ENCODE data around the gene ENDOU. TPM values are rescaled to one million over a fixed set of nuclear protein-coding genes. Genes with fewer than 3 reads are reported as not detected.

Gene ENDOU
- total RNA-seq (1 to 10 TPM in 5 of 7 donors, under 1 TPM in 2; 0.69 to 3.6 (median 1.3) TPM), polyA plus RNA-seq (1 to 10 TPM; 1.4 to 1.6 TPM)
- long read RNA-seq, donor 1, partial matches to known transcripts = 6 of 6 reads
- long read RNA-seq, donor 1, other reads (novel, unspliced or antisense) = 0 of 6 reads
- long read RNA-seq, donor 2 = 0 reads
- long read RNA-seq, donor 3, partial matches to known transcripts = 7 of 7 reads
- long read RNA-seq, donor 3, other reads (novel, unspliced or antisense) = 0 of 7 reads

DNA sequence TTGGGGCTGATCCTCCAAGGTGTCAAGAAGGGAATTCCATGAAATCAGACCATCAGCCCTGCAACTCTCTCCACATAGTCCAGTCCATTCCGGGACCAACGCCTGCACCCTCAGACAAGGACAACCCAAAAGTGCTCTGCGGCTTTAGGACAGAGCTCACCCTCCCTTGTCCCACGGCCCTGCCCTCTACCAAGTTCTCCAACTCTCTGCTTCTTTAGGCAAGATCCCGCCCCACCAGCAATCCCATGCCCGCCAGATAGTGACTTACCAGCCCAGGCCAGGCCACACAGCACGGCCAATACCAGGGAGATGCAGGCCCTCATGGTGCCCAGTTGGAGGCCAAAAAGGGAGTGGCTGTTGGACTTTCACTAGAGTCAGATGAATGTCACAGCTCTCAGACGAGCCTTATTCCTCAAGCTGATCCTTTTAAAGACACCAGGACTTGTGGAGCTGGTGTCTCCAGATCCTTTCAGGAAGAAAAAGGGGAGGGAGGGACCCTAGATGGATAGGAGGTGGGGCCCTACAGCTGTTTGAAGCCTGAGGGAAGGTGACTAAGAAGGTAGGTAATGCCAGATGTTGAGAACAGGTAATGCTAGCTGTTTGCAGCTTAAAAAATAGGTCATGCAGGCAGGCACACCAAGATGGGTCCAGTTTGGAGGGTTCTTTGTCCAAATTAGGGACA lies at the start of gene ENDOU:
ENDOU (minus strand) TSS at position 400 of the 682 bp plus-strand sequence; CDS start at position 323, 77 bp downstream.
- Histone ChIP-seq H3K4me3 (no peak within 1 kb of the TSS), H3K4me1 (ENCODE audit: insufficient read depth) (peaks cover 6% of the 10 kb centered on the region), H3K27ac (peak within 1 kb of the TSS in 1 of 2 donors; percentile 23), H3K9me3 (no peaks in the 10 kb centered on the region), H3K36me3 (no peaks in the 10 kb centered on the region), H3K27me3 (no peaks in the 10 kb centered on the region)
- intact Hi-C loops (cut with DNase I) = no loop called here
- DNase-seq = peak in 1 of 5 donors; percentile 23
- no peak for TF ChIP-seq EP300 (IDR thresholded peaks at IDR 0.05)
- TF ChIP-seq, protein P1, sequence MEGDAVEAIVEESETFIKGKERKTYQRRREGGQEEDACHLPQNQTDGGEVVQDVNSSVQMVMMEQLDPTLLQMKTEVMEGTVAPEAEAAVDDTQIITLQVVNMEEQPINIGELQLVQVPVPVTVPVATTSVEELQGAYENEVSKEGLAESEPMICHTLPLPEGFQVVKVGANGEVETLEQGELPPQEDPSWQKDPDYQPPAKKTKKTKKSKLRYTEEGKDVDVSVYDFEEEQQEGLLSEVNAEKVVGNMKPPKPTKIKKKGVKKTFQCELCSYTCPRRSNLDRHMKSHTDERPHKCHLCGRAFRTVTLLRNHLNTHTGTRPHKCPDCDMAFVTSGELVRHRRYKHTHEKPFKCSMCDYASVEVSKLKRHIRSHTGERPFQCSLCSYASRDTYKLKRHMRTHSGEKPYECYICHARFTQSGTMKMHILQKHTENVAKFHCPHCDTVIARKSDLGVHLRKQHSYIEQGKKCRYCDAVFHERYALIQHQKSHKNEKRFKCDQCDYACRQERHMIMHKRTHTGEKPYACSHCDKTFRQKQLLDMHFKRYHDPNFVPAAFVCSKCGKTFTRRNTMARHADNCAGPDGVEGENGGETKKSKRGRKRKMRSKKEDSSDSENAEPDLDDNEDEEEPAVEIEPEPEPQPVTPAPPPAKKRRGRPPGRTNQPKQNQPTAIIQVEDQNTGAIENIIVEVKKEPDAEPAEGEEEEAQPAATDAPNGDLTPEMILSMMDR (IDR thresholded peaks at IDR 0.05) = no peak
- TF ChIP-seq POLR2A (IDR thresholded peaks at IDR 0.05) = no peak
- 85 to 98% (median 90%) methylated on average over 8 of the region's 8 CpGs for WGBS, 3 donors

DNA sequence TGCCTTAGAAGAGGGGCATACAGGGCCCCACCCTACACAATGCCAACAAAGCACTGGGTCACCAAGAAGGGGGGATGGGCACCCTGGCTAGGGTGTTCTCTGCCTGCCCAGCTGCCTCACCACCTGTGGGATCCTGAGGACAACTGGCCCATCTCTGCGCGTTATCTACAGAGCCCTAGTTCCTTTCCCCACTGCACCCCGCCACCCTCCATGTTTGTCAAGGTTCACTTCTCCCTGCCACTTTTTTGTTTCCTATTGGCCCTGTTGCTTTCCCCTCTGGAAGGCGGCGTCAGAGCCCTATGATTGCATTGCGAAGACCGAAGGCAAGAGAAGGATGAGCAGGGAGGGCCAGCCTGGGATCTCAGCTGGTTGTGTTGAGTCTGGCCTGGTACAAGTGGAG lies 49.4 kb upstream of the ENDOU start:
- H3K27ac ChIP-seq = peak overlapping the region; percentile 65 to 76
- H3K9me3 ChIP-seq = no peaks in the 10 kb centered on the region
- no peaks in the 10 kb centered on the region for H3K36me3 ChIP-seq
- intact Hi-C loops (cut with DNase I) = loop anchor here (5.0 kb wide), 5 partner anchors 32 to 122 kb away; no protein-coding TSS in a partner anchor
- H3K4me1 ChIP-seq (ENCODE audit: insufficient read depth) = peaks cover 34% of the 10 kb centered on the region
- TF ChIP-seq EP300 (IDR thresholded peaks at IDR 0.05) = no peak
- TF ChIP-seq POLR2A (IDR thresholded peaks at IDR 0.05) = no peak
- WGBS, 3 donors = 92 to 95% (median 94%) methylated on average over 7 of the region's 7 CpGs
- H3K4me3 ChIP-seq = no peak overlapping the region
- DNase-seq = peak in 1 of 5 donors; percentile 40
- no peaks in the 10 kb centered on the region for H3K27me3 ChIP-seq

DNA sequence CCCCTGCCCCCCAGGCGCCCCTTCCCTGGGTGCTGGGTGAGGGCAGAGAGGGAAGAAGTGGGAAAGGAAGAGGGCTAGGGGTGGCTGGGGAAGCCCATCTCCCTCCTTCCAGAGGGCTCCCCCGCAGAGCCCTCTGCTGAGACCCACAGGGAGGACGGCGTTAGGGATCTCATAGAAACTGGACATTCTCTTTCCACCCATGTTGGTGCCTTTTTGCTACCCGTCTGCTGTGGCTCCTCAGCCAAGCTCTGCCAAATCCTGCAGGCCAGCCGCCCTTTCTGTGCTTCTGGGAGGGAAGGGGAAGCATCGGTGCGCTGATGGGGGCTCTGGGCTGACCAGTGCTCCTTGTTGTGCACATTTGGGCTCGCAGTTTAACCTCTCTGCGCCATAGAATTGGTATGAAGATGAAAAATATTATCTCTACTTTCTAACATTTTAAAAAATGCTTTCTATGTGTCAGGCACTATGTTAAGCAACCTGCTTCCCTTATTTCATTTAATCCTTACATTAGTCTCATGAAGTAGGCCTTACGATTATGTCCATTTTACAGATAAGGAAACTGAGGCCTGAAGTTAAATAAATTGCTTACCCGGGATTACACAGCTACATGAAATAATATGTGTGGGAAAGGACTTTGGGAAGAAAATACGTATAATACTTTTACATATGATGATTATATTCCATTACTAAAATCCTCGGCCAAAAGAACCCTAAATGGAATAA lies 48.7 kb upstream of the ENDOU start:
- peak overlapping the region; percentile 61 for H3K4me3 ChIP-seq
- H3K36me3 ChIP-seq = no peaks in the 10 kb centered on the region
- DNase-seq = peak in 1 of 5 donors; percentile 38
- intact Hi-C loops (cut with DNase I) = no loop called here
- TF ChIP-seq, protein P1 (IDR thresholded peaks at IDR 0.05) = no peak
- WGBS, 3 donors = 55 to 56% (median 55%) methylated on average over 14 of the region's 14 CpGs
- peaks cover 35% of the 10 kb centered on the region for H3K4me1 ChIP-seq (ENCODE audit: insufficient read depth)
- peak overlapping the region; percentile 76 for H3K27ac ChIP-seq
- no peaks in the 10 kb centered on the region for H3K9me3 ChIP-seq
- H3K27me3 ChIP-seq = no peaks in the 10 kb centered on the region

GRCh38 chr12:47773062-47773857 lies 48.0 kb upstream of the ENDOU start, which contains the start of gene SLC48A1:
Gene SLC48A1, plus strand, starts transcription at chr12:47773238. Its CDS starts 67 bp downstream, at chr12:47773305.
- TF ChIP-seq POLR2A (IDR thresholded peaks at IDR 0.05) (peak; percentile 77), EP300 (IDR thresholded peaks at IDR 0.05) (no peak)
- TF ChIP-seq, protein P1 (IDR thresholded peaks at IDR 0.05) = peak in 2 of 3 donors; percentile 11 to 33
- no peaks in the 10 kb centered on the region for H3K9me3 ChIP-seq
- no peaks in the 10 kb centered on the region for H3K27me3 ChIP-seq
- H3K4me1 ChIP-seq (ENCODE audit: insufficient read depth) = peaks cover 39% of the 10 kb centered on the region
- intact Hi-C loops (cut with DNase I) = no loop called here
- 0 to 1% (median 1%) methylated on average over 44 to 106 of the region's 106 CpGs for WGBS, 3 donors
- DNase-seq = peak; percentile 73 to 87 (median 82)
- peak within 1 kb of the TSS; percentile 76 for H3K27ac ChIP-seq
- H3K4me3 ChIP-seq = peak within 1 kb of the TSS; percentile 61
- no peaks in the 10 kb centered on the region for H3K36me3 ChIP-seq

All from ovary (tissue), 10 donors.